Hematopoietic multipotent progenitor cell treated with erythropoietin and hydrocortisone succinate and interleukin-3 and kit ligand, for 8 days (in vitro differentiated cells): ENCODE measurements around the gene LDB2.

ENCODE experiments used
- DNase-seq: peaks from one replicate; pipeline ENCODE4 v3.0.0-alpha.2; 2015

The LDB2 gene

DNA sequence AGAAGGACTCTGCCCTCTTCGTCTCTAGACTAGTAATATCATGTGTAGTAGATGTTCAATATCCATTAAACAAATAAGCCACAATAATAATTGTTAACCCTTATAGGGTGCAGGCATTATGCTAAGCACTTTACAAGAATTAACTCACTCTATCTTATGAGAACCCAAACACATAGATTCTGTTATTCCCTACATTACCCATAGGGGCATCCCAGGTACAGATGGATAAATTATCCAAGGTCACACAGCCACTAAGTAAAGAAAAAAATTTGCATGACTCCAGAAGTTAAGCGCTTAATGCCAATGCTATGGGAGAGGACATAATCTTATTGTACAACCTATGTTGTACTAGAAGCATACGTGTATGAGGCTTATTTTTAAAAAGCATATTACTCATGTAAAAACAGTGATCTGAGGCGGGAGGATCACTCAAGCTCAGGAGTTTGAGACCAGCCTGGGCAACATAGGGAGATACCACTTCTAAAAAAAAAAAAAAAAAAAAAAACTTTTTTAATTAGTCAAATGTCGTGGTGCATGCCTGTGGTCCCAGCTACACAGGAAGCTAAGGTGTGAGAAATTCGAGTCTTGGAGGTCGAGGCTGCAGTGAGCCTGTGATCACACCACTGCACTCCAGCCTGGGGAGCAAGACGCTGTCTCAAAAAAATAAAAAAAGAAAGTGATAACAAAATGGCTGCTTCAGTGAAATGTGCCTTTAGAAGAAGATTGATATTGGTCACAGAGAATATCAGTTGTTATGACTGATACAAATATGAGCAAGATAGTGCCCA lies 13.6 kb downstream of the LDB2 start:
- no peak for DNase-seq

DNA sequence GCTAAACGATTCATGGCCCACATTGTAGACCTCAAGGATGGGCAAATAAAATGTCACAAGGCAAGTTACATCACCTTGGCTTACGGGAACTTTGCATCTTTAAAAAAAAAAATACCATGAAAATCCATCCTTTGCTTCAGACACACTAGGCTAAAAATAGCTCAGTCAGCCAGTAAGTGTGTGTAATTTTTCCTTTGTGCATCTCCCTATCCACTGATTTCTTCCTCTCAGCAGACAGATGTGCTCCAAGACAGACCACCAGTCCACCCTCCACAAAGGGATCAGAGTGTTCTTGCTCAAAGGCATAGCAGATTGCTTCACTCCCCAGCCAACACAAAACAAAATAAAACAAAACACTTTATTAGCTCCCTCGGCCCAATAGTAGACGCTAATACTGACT lies 14.6 kb downstream of the LDB2 start:
- DNase-seq, result no peak

GRCh38 chr4:16881151-16881884 lies 17.1 kb downstream of the LDB2 start:
- DNase-seq, result no peak

DNA sequence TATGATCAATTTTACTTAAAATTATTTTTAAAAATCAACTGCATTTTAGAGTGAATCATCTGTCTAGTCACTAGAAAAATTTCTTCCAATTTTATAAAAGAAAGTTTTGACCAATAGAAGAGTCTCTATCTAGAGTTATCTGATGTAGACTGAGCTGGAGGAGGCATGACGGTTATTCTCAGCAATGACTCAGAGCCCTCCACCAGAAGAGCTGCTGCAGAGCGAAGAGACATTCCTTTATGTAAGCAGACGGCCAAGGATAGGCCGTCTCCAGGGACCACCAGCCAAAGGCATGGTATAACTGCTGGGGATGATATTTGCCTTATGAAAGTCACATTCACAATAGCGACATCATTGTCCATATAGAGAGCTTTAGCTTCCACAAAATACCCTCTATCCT lies 23.0 kb downstream of the LDB2 start:
- DNase-seq, result no peak

- no peak for DNase-seq
Measured at GRCh38 chr4:16869594-16870245, 28.7 kb downstream of the LDB2 start.

DNA sequence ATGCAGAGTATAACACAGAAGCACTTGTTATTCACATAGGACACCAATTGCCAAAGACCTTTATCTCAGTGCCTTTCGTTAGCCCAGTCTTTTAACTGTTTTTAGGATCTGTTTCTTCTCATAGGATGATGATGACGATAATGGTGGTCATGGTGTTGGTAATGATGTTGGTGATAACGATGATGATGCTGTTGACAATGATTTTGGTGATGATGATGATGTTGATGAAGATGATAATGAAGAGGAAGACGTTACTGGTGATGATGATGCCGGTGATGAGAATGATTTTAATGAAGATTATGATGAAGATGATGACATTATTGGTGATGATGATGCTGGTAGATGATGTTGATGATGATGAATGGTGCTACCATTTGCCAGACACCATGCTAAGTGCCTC lies 29.8 kb downstream of the LDB2 start:
- DNase-seq, result no peak

- no peak for DNase-seq
Measured at GRCh38 chr4:16867827-16868226, 30.6 kb downstream of the LDB2 start.

GRCh38 chr4:16866974-16867373 lies 31.5 kb downstream of the LDB2 start:
- no peak for DNase-seq

- no peak for DNase-seq
Measured at GRCh38 chr4:16865897-16866283, 32.6 kb downstream of the LDB2 start.

- DNase-seq, result no peak
Measured at GRCh38 chr4:16865209-16865896, 33.1 kb downstream of the LDB2 start.

DNA sequence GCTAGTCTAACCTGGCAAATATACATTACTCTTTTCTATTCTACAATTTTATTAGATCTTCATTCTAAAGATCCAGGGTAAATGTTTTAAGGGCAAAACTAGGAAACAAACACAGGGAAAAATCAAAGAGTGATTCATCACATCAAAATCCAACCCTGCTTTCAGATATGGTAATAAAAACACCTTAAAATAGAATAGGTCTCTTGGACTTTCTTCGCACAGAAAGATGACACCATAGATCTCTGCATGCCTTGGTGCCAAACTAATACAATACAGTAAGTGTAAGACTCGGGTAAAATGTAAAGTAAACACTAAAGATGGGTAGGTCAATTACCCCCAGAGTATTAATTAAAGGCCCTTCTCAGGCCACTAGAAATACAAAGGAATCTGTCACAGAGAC lies 34.2 kb downstream of the LDB2 start:
- DNase-seq, result no peak

DNA sequence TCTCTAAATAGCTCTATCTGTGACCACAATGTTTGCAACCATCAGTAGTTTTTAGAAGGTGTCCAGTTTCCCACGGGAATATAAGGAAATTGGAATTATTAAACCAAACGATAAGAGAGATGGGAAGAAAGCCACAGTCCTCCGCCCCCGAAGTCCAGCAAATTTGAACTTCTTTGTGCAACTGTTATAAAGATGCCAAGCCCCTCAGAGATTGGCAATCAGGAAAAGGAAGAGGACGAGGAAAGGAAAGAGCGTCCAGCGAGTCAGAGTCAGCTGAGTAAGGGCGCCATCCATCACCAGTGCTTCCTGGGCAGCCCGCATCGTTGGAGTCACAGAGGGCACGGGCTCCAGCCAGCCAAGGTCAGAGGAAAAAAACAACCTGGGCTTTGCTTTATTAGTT lies 35.7 kb downstream of the LDB2 start:
- no peak for DNase-seq

DNA sequence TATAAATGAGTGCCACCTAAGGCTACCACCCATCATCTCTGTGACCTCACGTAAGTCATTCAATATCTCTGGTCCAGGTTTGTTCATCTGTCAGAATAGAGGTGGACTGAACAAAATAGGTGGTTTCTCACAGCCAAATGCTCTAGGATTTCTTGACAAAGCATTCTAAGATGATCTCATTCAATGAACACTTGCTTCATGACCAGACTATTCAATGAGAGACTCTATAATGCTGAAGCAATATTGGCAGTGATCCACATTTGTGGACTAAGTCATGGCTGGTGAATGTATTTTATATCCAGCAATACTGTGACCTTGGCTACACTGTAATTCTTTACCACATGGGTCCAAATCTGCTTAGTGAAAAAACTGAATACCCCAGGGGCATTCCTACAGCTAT lies 37.9 kb downstream of the LDB2 start:
- DNase-seq, result no peak

DNA sequence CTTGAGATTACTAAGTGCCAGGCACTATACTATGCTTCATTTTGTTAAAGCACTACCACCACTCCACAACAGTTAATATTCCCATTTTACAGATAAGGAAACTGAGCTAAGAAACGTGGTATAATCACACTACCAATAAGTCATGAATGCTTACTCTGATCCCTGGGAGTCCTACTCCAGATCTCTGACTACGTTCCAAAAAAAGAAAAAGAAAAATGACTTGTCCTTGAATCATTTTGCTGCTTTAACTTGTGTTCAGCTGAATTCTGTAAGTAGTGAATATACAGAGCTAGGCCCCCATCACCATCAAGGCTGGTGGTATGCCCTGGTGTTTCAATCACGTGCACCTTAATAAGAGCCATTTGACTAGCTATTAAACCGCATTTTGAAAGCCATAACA lies 39.4 kb downstream of the LDB2 start:
- no peak for DNase-seq

DNA sequence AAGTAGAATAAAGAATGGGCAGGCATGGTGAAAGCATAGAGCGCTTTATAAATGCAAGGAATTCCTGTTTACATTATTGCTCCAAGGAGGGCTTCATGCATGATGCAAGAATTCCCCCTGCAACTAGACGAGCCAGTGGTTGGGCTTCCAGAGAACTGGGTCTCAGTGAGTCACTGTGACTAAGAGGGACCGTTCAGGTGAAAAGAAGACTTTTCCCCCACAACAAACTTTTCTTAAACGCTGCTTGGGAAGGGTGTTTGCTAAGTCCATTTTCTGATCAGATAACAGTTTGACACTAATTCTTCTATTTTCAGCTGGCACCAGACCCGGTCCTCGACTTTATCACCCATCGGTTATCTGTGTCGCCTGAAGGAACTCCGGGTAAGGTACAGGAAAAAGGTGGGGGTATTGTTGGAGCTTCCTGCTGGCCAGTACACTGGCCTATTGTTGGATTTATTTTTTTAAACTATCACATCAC lies 40.1 kb downstream of the LDB2 start:
- no peak for DNase-seq

GRCh38 chr4:16857425-16857824 lies 41.0 kb downstream of the LDB2 start:
- DNase-seq, result no peak

DNA sequence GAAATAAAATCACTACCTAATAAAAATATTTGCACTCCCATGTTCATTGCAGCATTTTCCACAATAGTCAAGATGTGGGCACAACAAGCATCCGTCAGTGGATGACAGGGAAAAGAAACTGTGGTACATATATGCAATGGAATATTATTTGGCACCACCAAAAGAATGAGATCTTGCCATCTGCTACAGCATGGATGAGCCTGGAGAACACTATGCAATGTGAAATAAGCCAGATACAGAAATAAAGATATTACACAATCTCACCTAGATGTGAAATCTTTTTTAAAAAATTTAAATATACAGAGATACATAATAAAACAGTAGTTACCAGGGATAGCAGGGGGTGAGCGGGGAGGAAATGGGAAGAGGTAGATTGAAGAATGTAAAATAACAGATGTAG lies 44.8 kb downstream of the LDB2 start:
- DNase-seq, result no peak

GRCh38 chr4:16852644-16853043 lies 45.8 kb downstream of the LDB2 start:
- no peak for DNase-seq

DNA sequence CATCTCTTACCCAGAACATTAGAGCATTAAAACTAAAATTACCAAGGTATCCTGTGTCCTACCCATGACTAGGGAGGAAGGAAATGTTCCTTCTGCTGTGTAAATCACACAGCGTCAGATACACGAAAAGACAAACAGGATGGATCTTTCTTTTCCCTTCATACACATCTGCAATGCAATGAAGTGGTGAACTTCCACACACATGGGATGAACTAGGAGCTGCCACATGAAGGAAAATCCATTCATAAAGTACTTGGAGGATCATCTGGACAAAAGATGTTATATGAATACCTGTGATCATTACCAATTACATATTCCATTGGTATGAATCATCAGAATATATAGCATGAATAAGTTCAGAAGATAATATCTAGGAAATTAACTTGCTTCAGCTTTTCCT lies 46.2 kb downstream of the LDB2 start:
- no peak for DNase-seq

GRCh38 chr4:16846540-16847117 lies 51.8 kb downstream of the LDB2 start:
- no peak for DNase-seq

GRCh38 chr4:16844816-16845586 lies 53.4 kb downstream of the LDB2 start:
- DNase-seq, result no peak

- no peak for DNase-seq
Measured at GRCh38 chr4:16843831-16844508, 54.5 kb downstream of the LDB2 start.
